NB4 (cell line): Measurements from ENCODE around the gene MAPK1.

Experiments
- DNase-seq: peaks from one replicate; pipeline ENCODE4 v3.0.0; 2010; ENCODE audit warnings: low read depth
- H3K4me3 ChIP-seq: one replicate; pipeline ENCODE4 v1.5.1; 2011; ENCODE audit warnings: mild to moderate bottlenecking, low read depth, low read length, moderate library complexity
- CTCF ChIP-seq: IDR thresholded peaks from one replicate; pipeline ENCODE4 v1.5.1; 2012; ENCODE audit warnings: low read depth, low read length
- MAX ChIP-seq: IDR thresholded peaks from 2 replicates; pipeline ENCODE4 v1.6.1; 2011; ENCODE audit warnings: low read depth, low read length
- MYC ChIP-seq: IDR thresholded peaks from 2 replicates; pipeline ENCODE4 v1.6.1; 2011; ENCODE audit warnings: low read depth, low read length
- POLR2A ChIP-seq: IDR thresholded peaks from 2 replicates; pipeline ENCODE4 v1.6.1; 2011; ENCODE audit warnings: mild to moderate bottlenecking; ENCODE audit not compliant: insufficient read length; ENCODE audit errors: extremely low read depth

The MAPK1 gene

GRCh38 chr22:21865041-21865440, 2.4 kb downstream of the MAPK1 start:
- peak; percentile 22 for DNase-seq
- no peak for TF ChIP-seq POLR2A
- TF ChIP-seq CTCF, result no peak
- no peak for TF ChIP-seq MAX
- TF ChIP-seq MYC, result no peak
- H3K4me3 ChIP-seq, result peak overlapping the region; percentile 91

- H3K4me3 ChIP-seq, result no peak overlapping the region
- DNase-seq, result no peak
- TF ChIP-seq MAX, result no peak
- no peak for TF ChIP-seq POLR2A
- no peak for TF ChIP-seq MYC
- no peak for TF ChIP-seq CTCF
Measured at GRCh38 chr22:21862386-21863245, 4.8 kb downstream of the MAPK1 start.

- H3K4me3 ChIP-seq, result no peak overlapping the region
- DNase-seq, result peak; percentile 52
- TF ChIP-seq MAX (no peak), CTCF (no peak), POLR2A (no peak), MYC (no peak)
Measured at GRCh38 chr22:21861851-21862250, 5.6 kb downstream of the MAPK1 start.

- TF ChIP-seq CTCF (no peak), POLR2A (no peak), MAX (no peak), MYC (no peak)
- DNase-seq, result no peak
Measured at GRCh38 chr22:21861264-21861848, 6.1 kb downstream of the MAPK1 start.

GRCh38 chr22:21860491-21861039, 6.9 kb downstream of the MAPK1 start:
- no peak for DNase-seq
- TF ChIP-seq POLR2A (no peak), MAX (no peak), MYC (no peak), CTCF (no peak)
- no peak overlapping the region for H3K4me3 ChIP-seq

More at GRCh38 chr22:21861264-21861848, 6.1 kb downstream of the MAPK1 start:
- H3K4me3 ChIP-seq, result no peak overlapping the region
